ENCODE measurements around the gene MYRIP. TPM values are rescaled to one million over a fixed set of nuclear protein-coding genes. Genes with fewer than 3 reads are reported as not detected.

The MYRIP gene
- total RNA-seq, 1 experiment from 2014 or later, result 0.44 TPM

GRCh38 chr3:40020689-40021088 lies 211.3 kb downstream of the MYRIP start:
- Histone ChIP-seq H3K36me3 (ENCODE audit: control insufficient read depth in 1 of 2, insufficient read depth in 2 of 2, low read length in 2 of 2) (no peaks in the 10 kb centered on the region), H3K4me3 (replicated peaks in 1 of 2; ENCODE audit: low read depth in 1 of 2, low read length in 2 of 2) (no peak overlapping the region), H3K27me3 (ENCODE audit: insufficient read depth, low read length) (peaks cover 22% of the 10 kb centered on the region), H2AFZ (ENCODE audit: low read depth, low read length, poor library complexity, severe bottlenecking) (no peak overlapping the region), H3K4me2 (ENCODE audit: low read length) (no peak overlapping the region), H3K4me1 (ENCODE audit: control insufficient read depth in 1 of 2, insufficient read depth in 2 of 2, low read length in 2 of 2) (no peaks in the 10 kb centered on the region), H4K20me1 (ENCODE audit: insufficient read depth) (no peaks in the 10 kb centered on the region), H3K27ac (ENCODE audit: low read depth, low read length) (no peak overlapping the region), H3K9me3 (ENCODE audit: control insufficient read depth in 1 of 2, insufficient read depth in 1 of 2, low read depth in 1 of 2, low read length in 2 of 2) (no peaks in the 10 kb centered on the region), H3K9me2 (ENCODE audit: insufficient read depth) (no peaks in the 10 kb centered on the region), H3K9ac (ENCODE audit: low read length) (no peak overlapping the region), H3K79me2 (ENCODE audit: insufficient read depth, low read length) (no peaks in the 10 kb centered on the region)
- intact Hi-C loops (cut with micrococcal nuclease), result no loop called here
- ChIA-PET CTCF (no interaction called here), POLR2A (no interaction called here), RAD21 (ENCODE audit: low non-redundant PET in 1 of 2, low total read pairs in 2 of 2, uncharacterized antibody in 2 of 2, unreplicated experiment in 2 of 2) (no interaction called here)
- BruUV-seq (replicated peaks), result no TSS peak
- ATAC-seq, result no peak
- no peak for DNase-seq (ENCODE audit: low read depth, low spot score)
- TF ChIP-seq SP1 (IDR thresholded peaks at IDR 0.05; ENCODE audit: low read depth) (no peak), EZH2 (IDR thresholded peaks at IDR 0.05) (no peak), RAD21 (IDR thresholded peaks at IDR 0.05; ENCODE audit: low read depth) (no peak), MAX (IDR thresholded peaks at IDR 0.05) (no peak), ZNF274 (IDR thresholded peaks at IDR 0.05; ENCODE audit: low read depth, low read length) (no peak)

GRCh38 chr3:40021338-40021737 lies 211.9 kb downstream of the MYRIP start:
- ChIA-PET RAD21 (ENCODE audit: low non-redundant PET in 1 of 2, low total read pairs in 2 of 2, uncharacterized antibody in 2 of 2, unreplicated experiment in 2 of 2) (no interaction called here), POLR2A (no interaction called here), CTCF (no interaction called here)
- no peaks in the 10 kb centered on the region for H3K9me2 ChIP-seq (ENCODE audit: insufficient read depth)
- no peak for ATAC-seq
- no TSS peak for BruUV-seq (replicated peaks)
- H2AFZ ChIP-seq (ENCODE audit: low read depth, low read length, poor library complexity, severe bottlenecking), result no peak overlapping the region
- no peaks in the 10 kb centered on the region for H3K36me3 ChIP-seq (ENCODE audit: control insufficient read depth in 1 of 2, insufficient read depth in 2 of 2, low read length in 2 of 2)
- H3K27me3 ChIP-seq (ENCODE audit: insufficient read depth, low read length), result peaks cover 22% of the 10 kb centered on the region
- H4K20me1 ChIP-seq (ENCODE audit: insufficient read depth), result no peaks in the 10 kb centered on the region
- no peak overlapping the region for H3K27ac ChIP-seq (ENCODE audit: low read depth, low read length)
- H3K9me3 ChIP-seq (ENCODE audit: control insufficient read depth in 1 of 2, insufficient read depth in 1 of 2, low read depth in 1 of 2, low read length in 2 of 2), result no peaks in the 10 kb centered on the region
- H3K4me2 ChIP-seq (ENCODE audit: low read length), result no peak overlapping the region
- H3K79me2 ChIP-seq (ENCODE audit: insufficient read depth, low read length), result no peaks in the 10 kb centered on the region
- no peak for DNase-seq (ENCODE audit: low read depth, low spot score)
- TF ChIP-seq SRF (IDR thresholded peaks at IDR 0.05; ENCODE audit: low read depth), result no peak
- no peak for TF ChIP-seq POLR2AphosphoS5 (IDR thresholded peaks at IDR 0.05; ENCODE audit: low read depth, low read length)
- TF ChIP-seq ZNF274 (IDR thresholded peaks at IDR 0.05; ENCODE audit: low read depth, low read length), result no peak
- TF ChIP-seq ZFX (IDR thresholded peaks at IDR 0.05), result no peak
- no peak for TF ChIP-seq EGR1 (IDR thresholded peaks at IDR 0.05; ENCODE audit: low read depth)
- H3K9ac ChIP-seq (ENCODE audit: low read length), result no peak overlapping the region
- no peaks in the 10 kb centered on the region for H3K4me1 ChIP-seq (ENCODE audit: control insufficient read depth in 1 of 2, insufficient read depth in 2 of 2, low read length in 2 of 2)
- intact Hi-C loops (cut with micrococcal nuclease), result no loop called here
- no peak overlapping the region for H3K4me3 ChIP-seq (replicated peaks in 1 of 2; ENCODE audit: low read depth in 1 of 2, low read length in 2 of 2)

All from HCT116 (cell line).